Mucosa of stomach (tissue), 1 donor: Measurements from ENCODE around the gene NHSL2.
A peak's percentile ranks its signal among the peaks of the same experiment; 100 is the strongest.
"Not testable (repeated sequence)": the region's sequence is repeated elsewhere in the genome, so short reads cannot be mapped to it uniquely, and the experiment has no call there.

ENCODE experiments used
- H3K27me3 ChIP-seq: one replicate; pipeline ENCODE4 v1.7.0; 2013; ENCODE audit warnings: mild to moderate bottlenecking, low read length; ENCODE audit not compliant: control insufficient read depth, insufficient read depth
- H3K36me3 ChIP-seq: one replicate; pipeline ENCODE4 v1.7.0; 2013; ENCODE audit warnings: low read length; ENCODE audit not compliant: control insufficient read depth, insufficient read depth
- H3K4me1 ChIP-seq: one replicate; pipeline ENCODE4 v1.7.0; 2013; ENCODE audit warnings: mild to moderate bottlenecking, low read length; ENCODE audit not compliant: control insufficient read depth, insufficient read depth
- H3K4me3 ChIP-seq: one replicate; pipeline ENCODE4 v1.7.0; 2013; ENCODE audit warnings: low read length
- H3K9ac ChIP-seq: one replicate; pipeline ENCODE4 v1.7.0; 2013; ENCODE audit warnings: mild to moderate bottlenecking, low read length, moderate library complexity
- H3K9me3 ChIP-seq: one replicate; pipeline ENCODE4 v1.7.0; 2013; ENCODE audit warnings: mild to moderate bottlenecking, low read length, moderate library complexity; ENCODE audit not compliant: control insufficient read depth
- donor health status: Pancreatic carcinoma.

The NHSL2 gene

GRCh38 chrX:72169008-72169728 is 258.5 kb downstream of the NHSL2 start:
- Histone ChIP-seq H3K4me1 (no peaks in the 10 kb centered on the region), H3K36me3 (no peaks in the 10 kb centered on the region), H3K27me3 (no peaks in the 10 kb centered on the region), H3K4me3 (no peak overlapping the region), H3K9me3 (no peaks in the 10 kb centered on the region), H3K9ac (no peak overlapping the region)

DNA sequence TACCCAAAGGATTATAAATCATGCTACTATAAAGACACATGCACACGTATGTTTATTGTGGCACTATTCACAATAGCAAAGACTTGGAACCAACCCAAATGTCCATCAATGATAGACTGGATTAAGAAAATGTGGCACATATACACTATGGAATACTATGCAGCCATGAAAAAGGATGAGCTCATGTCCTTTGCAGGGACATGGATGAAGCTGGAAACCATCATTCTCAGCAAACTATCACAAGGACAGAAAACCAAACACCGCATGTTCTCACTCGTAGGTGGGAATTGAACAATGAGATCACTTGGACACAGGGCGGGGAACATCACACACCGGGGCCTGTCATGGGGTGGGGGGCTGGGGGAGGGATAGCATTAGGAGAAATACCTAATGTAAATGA is 265.6 kb downstream of the NHSL2 start:
- not testable (repeated sequence) for H3K4me3 ChIP-seq, H3K9me3 ChIP-seq, H3K36me3 ChIP-seq, H3K9ac ChIP-seq, H3K4me1 ChIP-seq, H3K27me3 ChIP-seq

DNA sequence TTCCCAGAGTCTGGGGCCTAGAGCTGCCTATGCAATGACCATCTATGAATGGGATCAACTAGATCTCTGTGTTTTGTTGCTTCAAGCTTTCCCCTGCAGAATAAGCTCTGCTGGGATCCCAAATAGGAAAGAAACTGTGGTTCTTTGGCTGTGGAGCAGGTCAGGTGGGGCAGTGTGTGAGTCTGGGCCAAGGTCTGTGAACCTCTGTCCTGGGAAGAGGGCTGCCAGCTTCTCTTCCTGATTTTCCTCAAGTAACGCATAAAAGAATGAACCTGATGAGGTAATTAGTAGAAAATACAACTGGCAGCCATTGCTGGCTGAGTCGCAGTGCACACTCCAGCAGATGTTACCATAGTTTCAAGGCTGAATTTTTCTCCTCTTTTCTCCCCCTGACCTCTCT is 266.3 kb downstream of the NHSL2 start:
- Histone ChIP-seq H3K9ac (no peak overlapping the region), H3K27me3 (no peaks in the 10 kb centered on the region), H3K4me1 (peaks cover 4% of the 10 kb centered on the region), H3K9me3 (no peaks in the 10 kb centered on the region), H3K36me3 (no peaks in the 10 kb centered on the region), H3K4me3 (no peak overlapping the region)

DNA sequence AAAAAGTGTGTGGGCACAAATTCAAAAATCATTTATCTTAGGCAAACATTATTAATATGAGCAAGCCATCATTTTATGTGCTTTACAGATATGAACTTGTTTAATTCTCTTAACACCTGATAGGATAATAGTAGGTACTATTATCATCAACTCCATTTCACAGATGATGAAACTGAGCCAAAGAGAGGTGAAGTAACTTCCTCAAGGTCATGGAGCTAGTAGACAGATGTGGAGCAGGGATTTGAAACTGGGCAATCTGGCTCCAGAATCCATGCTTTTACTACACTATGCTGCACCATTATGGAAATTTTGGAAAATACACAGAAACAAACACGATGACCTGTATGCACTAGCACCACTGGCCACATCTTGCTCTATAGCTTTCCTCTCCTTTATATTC is 269.9 kb downstream of the NHSL2 start:
- Histone ChIP-seq H3K27me3 (no peaks in the 10 kb centered on the region), H3K9me3 (no peaks in the 10 kb centered on the region), H3K4me1 (peaks cover 8% of the 10 kb centered on the region), H3K9ac (no peak overlapping the region), H3K4me3 (no peak overlapping the region), H3K36me3 (no peaks in the 10 kb centered on the region)

DNA sequence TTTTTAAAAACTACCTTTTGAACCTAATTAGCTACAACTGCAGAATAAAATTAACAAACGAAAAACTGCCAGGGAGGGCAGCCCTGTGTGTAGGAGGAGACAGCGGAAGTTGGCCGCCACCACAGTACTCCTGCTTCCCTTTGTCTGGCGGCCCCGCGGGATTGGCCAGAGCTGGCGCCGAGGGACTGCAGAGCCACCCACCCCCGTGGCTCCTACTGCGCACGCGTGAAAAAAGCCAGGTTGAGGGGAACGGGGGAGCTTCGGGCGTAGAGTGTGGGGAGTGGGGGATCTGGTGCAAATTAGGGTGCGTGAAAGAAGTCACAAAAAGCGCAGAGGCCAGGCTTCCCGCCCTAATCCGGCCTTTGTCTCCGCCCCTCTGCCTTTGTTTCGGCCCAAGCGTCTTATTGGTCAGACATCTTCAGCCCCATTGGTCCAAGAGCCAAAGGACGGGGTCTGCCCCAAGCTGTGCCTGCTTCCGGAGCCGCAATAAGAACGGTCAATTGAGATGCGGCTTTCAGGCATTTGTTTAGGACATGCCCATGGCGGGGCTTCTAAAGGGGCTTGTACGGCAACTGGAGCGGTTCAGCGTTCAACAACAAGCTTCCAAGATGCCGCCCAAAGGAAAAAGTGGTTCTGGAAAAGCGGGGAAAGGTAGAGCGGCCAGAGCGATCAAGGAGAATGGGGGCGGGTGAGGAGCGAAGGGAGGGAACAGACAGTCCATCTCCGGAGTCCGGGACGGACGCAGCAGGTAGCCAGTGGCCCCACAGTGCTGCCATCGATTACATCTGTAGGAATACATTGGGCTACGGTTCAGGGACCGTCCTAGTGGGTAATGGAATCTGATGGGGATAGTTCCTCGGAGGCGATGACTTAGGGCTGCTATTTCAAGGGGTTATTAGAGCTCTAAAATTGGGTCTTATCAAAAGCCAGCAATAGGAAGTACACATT is 270.8 kb downstream of the NHSL2 start, which contains the start of gene PIN4:
Gene PIN4 (plus strand): TSS at position 580 of the 948 bp plus-strand sequence. CDS start 29 bp downstream, at position 609.
- Histone ChIP-seq H3K4me3 (peak within 1 kb of the TSS; percentile 85), H3K27me3 (no peaks in the 10 kb centered on the region), H3K36me3 (no peaks in the 10 kb centered on the region), H3K9ac (peak within 1 kb of the TSS; percentile 81), H3K4me1 (peaks cover 8% of the 10 kb centered on the region), H3K9me3 (no peaks in the 10 kb centered on the region)

DNA sequence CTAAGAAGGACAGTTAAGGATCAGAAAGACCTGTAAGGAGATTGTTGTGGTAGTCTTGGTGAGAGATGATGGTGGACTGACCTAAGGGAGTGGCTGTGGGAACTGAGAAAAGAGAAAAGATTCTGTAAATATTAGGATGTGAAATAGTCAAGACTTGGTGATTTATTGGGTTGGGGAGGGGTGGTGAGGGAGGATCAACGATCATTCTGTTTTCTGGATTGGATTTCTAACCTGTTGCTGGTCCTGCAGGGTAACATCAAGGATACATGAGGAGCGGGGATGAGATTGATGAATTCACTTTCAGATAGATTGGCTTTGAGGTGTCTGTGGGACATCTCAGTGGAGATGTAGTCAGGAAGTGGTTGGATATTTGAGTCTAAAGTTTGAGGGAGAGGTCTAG is 272.3 kb downstream of the NHSL2 start:
- H3K4me3 ChIP-seq: no peak overlapping the region
- no peaks in the 10 kb centered on the region for H3K9me3 ChIP-seq
- H3K9ac ChIP-seq: no peak overlapping the region
- H3K4me1 ChIP-seq: peaks cover 8% of the 10 kb centered on the region
- no peaks in the 10 kb centered on the region for H3K36me3 ChIP-seq
- H3K27me3 ChIP-seq: no peaks in the 10 kb centered on the region

DNA sequence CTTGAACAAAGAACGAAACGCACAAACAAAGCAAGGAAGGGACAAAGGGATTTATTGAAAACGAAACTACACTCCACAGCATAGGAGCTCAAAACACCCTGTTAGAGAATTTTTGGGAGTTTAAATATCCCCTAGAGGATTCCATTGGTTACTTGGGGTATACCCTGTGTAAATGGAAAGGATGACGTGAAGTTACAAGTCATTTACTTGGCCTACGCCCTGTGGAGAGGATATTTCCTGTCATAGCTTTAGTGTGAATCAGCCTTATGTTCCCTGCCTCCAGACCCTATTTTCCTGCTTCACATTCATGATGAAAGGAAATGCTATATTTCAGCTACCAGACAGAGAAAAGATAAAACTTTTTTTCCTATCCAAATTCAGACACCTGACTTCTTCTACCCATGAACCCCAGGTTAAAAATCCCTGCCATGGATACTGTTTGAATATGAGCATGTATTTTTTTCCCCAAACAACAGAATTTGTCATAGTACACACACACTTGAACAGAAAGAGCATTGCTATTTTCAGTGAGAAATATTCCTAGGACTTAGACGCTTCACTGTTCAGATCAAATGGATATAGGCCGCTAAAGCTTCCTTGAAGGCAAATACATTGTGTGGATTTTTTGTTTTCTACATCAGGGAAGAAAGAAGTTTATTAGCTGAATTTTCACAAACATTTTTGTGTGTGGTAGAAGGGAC is 291.3 kb downstream of the NHSL2 start:
- Histone ChIP-seq H3K4me3 (no peak overlapping the region), H3K9me3 (no peaks in the 10 kb centered on the region), H3K27me3 (no peaks in the 10 kb centered on the region), H3K9ac (no peak overlapping the region), H3K4me1 (no peaks in the 10 kb centered on the region), H3K36me3 (no peaks in the 10 kb centered on the region)
